Thyroid gland (tissue), 4 donors: ENCODE results near the gene SCFD2.

Experiments used
- CTCF ChIP-seq, 6 experiments: fragments of 200-600 bp in 3 of 6; fragments of 450-650 bp in 3 of 6; sonication (generic) in 3 of 6; IDR thresholded peaks; one replicate each; pipeline ENCODE4 v1.5.1; 2016 to 2019; ENCODE audit warnings: antibody characterized with exemption in 6 of 6, mild to moderate bottlenecking in 2 of 6, inconsistent platforms in 1 of 6, moderate library complexity in 1 of 6
- POLR2A ChIP-seq, 2 donors: fragments of 450-650 bp; IDR thresholded peaks; one replicate each; pipeline ENCODE4 v1.6.1; 2017; ENCODE audit warnings: antibody characterized with exemption in 2 of 2, mild to moderate bottlenecking in 2 of 2, moderate library complexity in 1 of 2

GRCh38 chr4:52945326-52945898, 420.4 kb downstream of the SCFD2 start:
- TF ChIP-seq POLR2A (IDR thresholded peaks at IDR 0.05): no peak
- no peak for TF ChIP-seq CTCF (IDR thresholded peaks at IDR 0.05)
